Measurements from ENCODE around the gene TFIP11. TPM values are rescaled to one million over a fixed set of nuclear protein-coding genes. Genes with fewer than 3 reads are reported as not detected.

TFIP11 gene
- total and polyA plus RNA-seq, 2 donors from 2014 or later: 26.7 to 34.2 TPM

DNA sequence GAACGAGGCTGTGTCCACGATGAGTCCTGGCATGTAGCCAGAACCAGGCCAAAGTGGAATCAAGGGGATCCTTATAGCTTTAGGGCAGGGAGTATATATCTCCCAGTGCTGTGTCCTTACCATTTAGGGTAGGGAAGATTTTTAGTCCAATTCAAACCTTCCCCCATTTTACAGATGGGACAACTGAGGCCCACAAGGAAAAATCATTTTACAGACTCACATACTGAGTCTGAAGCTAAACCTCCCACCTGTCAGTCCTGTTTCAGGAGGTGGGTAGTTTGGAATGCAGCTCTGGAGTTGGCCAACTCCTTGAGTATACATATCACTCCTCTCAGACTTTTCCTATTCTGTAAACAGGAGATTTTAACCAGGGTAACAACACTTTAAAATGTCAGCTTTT is 33.1 kb upstream of the TFIP11 start:
- no peaks in the 10 kb centered on the region for H3K27me3 ChIP-seq (ENCODE audit: control insufficient read depth, insufficient read depth, low read length)
- no peak overlapping the region for H3K27ac ChIP-seq (ENCODE audit: low read depth in 2 of 2, low read length in 2 of 2)
- FAIRE-seq (no peak), DNase-seq (no peak)
- TF ChIP-seq, protein P1, sequence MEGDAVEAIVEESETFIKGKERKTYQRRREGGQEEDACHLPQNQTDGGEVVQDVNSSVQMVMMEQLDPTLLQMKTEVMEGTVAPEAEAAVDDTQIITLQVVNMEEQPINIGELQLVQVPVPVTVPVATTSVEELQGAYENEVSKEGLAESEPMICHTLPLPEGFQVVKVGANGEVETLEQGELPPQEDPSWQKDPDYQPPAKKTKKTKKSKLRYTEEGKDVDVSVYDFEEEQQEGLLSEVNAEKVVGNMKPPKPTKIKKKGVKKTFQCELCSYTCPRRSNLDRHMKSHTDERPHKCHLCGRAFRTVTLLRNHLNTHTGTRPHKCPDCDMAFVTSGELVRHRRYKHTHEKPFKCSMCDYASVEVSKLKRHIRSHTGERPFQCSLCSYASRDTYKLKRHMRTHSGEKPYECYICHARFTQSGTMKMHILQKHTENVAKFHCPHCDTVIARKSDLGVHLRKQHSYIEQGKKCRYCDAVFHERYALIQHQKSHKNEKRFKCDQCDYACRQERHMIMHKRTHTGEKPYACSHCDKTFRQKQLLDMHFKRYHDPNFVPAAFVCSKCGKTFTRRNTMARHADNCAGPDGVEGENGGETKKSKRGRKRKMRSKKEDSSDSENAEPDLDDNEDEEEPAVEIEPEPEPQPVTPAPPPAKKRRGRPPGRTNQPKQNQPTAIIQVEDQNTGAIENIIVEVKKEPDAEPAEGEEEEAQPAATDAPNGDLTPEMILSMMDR (IDR thresholded peaks at IDR 0.05; ENCODE audit: borderline replicate concordance, extremely low read depth, insufficient read depth): no peak
- intact Hi-C loops (cut with DNase I): no loop called here
- H3K4me1 ChIP-seq (ENCODE audit: control insufficient read depth in 2 of 3, insufficient read depth in 2 of 3, low read depth in 1 of 3, low read length in 3 of 3): peaks cover 0 to 4% (median 4%) of the 10 kb centered on the region in 3 donors
- peak overlapping the region in 1 of 3 donors; percentile 34 for H3K9ac ChIP-seq (ENCODE audit: low read length in 3 of 3)
- H3K9me3 ChIP-seq (ENCODE audit: control insufficient read depth in 2 of 3, insufficient read depth in 1 of 3, low read length in 3 of 3): no peaks in the 10 kb centered on the region
- H3K36me3 ChIP-seq (ENCODE audit: control insufficient read depth in 2 of 3, insufficient read depth in 3 of 3, low read length in 3 of 3): peaks cover 0 to 6% (median 5%) of the 10 kb centered on the region in 3 donors
- H3K4me3 ChIP-seq (ENCODE audit: low read length in 3 of 3): no peak overlapping the region

DNA sequence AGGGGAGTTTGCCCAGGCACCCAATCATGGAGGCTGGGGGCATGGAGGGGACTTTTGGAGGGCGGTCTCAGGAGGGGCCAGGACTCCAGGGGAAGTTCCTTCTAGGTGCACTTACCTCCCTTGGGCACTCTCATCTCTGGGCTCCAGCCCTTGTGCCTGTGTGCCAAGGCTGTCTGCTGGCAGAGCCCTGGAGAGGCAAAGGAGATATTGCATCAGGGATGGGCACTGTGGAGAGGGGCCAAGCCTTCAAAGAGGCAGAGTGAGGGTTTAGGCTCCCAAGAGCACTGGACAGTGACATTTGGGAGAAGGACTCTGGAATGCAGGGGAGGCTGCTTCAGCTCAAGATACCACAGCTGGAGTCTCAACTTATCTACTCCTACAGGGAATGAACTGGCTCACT is 32.2 kb upstream of the TFIP11 start:
- intact Hi-C loops (cut with DNase I): no loop called here
- no peak for DNase-seq
- H3K4me1 ChIP-seq (ENCODE audit: control insufficient read depth in 2 of 3, insufficient read depth in 2 of 3, low read depth in 1 of 3, low read length in 3 of 3): no peaks in the 10 kb centered on the region
- TF ChIP-seq, protein P1 (IDR thresholded peaks at IDR 0.05; ENCODE audit: borderline replicate concordance, extremely low read depth, insufficient read depth): no peak
- H3K27me3 ChIP-seq (ENCODE audit: control insufficient read depth, insufficient read depth, low read length): no peaks in the 10 kb centered on the region
- peaks cover 0 to 9% (median 8%) of the 10 kb centered on the region in 3 donors for H3K36me3 ChIP-seq (ENCODE audit: control insufficient read depth in 2 of 3, insufficient read depth in 3 of 3, low read length in 3 of 3)
- H3K9ac ChIP-seq (ENCODE audit: low read length in 3 of 3): no peak overlapping the region
- no peak overlapping the region for H3K27ac ChIP-seq (ENCODE audit: low read depth in 2 of 2, low read length in 2 of 2)
- FAIRE-seq: no peak
- H3K4me3 ChIP-seq (ENCODE audit: low read length in 3 of 3): no peak overlapping the region
- H3K9me3 ChIP-seq (ENCODE audit: control insufficient read depth in 2 of 3, insufficient read depth in 1 of 3, low read length in 3 of 3): no peaks in the 10 kb centered on the region

DNA sequence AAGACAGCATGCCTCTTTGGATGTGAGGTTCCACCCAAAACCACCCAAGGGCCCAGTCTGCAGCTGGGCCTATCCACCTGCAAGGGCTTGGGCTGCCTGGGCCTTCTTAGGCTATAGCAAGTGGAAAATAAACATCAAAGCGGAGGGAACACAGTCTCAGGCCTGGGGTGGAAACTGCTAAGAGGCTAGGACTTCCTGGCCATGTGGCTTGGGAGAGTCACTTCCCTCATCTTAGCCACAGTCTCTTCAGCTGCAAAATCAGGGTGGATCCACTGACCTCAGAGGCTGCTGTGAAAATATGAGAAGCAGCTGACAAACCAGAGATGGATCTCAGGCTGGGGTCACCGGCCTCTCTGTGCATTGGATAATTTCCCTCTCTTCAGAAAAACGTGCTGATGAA is 30.6 kb upstream of the TFIP11 start:
- intact Hi-C loops (cut with DNase I): no loop called here
- no peak for FAIRE-seq
- DNase-seq: no peak
- peaks cover 0 to 9% (median 8%) of the 10 kb centered on the region in 3 donors for H3K36me3 ChIP-seq (ENCODE audit: control insufficient read depth in 2 of 3, insufficient read depth in 3 of 3, low read length in 3 of 3)
- TF ChIP-seq, protein P1 (IDR thresholded peaks at IDR 0.05; ENCODE audit: borderline replicate concordance, extremely low read depth, insufficient read depth): no peak
- H3K27ac ChIP-seq (ENCODE audit: low read depth in 2 of 2, low read length in 2 of 2): no peak overlapping the region
- H3K4me3 ChIP-seq (ENCODE audit: low read length in 3 of 3): no peak overlapping the region
- H3K4me1 ChIP-seq (ENCODE audit: control insufficient read depth in 2 of 3, insufficient read depth in 2 of 3, low read depth in 1 of 3, low read length in 3 of 3): no peaks in the 10 kb centered on the region
- H3K9me3 ChIP-seq (ENCODE audit: control insufficient read depth in 2 of 3, insufficient read depth in 1 of 3, low read length in 3 of 3): no peaks in the 10 kb centered on the region
- no peak overlapping the region for H3K9ac ChIP-seq (ENCODE audit: low read length in 3 of 3)
- H3K27me3 ChIP-seq (ENCODE audit: control insufficient read depth, insufficient read depth, low read length): no peaks in the 10 kb centered on the region

Data from kidney (tissue), 14 donors.